GM11168 (cell line): ENCODE measurements around the gene MCM3AP.
"Not testable (repeated sequence)": the region's sequence is repeated elsewhere in the genome, so short reads cannot be mapped to it uniquely, and the experiment has no call there.

ENCODE experiments used
- in situ Hi-C: fragments of 300-500 bp; cut with MboI; formaldehyde crosslinking; loops from one replicate; pipeline ENCODE4 v1.12.0; 2022; ENCODE audit warnings: low sequenced_read_pairs; ENCODE audit not compliant: unreplicated experiment

Gene MCM3AP

GRCh38 chr21:46246345-46246744 lies 39.1 kb downstream of the MCM3AP start:
- in situ Hi-C loops, result no loop called here

DNA sequence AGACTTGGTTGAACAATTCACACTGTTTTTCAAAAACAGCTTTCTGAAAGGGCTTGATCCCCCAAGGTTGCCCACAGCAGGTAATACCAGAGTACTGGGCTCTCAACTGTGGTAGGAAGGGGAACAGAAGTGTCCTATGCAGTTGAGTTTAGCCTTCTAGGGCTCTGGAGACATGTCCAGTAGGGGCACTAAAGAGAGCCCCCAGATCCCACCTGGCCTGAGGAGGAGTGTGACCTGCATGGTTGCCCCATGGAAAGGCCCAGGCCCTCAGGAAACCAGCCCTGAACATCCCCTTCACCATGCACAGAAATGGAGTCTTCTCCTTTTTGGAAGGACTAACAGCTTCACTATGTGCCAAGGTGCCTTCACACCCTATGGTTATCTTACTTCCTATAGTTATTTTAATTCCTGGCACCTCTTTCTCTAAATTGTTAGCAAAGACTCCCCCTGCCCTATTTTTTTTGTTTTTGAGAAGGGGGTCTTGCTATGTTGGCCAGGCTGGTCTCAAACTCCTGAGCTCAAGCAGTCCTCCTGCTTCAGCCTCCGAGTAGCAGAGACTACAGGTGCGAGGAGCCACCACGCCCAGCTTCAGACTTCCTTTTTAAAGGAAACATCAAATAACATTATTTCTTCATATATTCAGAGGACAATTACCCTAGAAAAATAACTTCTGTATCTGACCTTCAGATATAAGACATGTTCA lies 40.0 kb downstream of the MCM3AP start:
- in situ Hi-C loops, result no loop called here

GRCh38 chr21:46244602-46245001 lies 40.8 kb downstream of the MCM3AP start:
- in situ Hi-C loops, result no loop called here

DNA sequence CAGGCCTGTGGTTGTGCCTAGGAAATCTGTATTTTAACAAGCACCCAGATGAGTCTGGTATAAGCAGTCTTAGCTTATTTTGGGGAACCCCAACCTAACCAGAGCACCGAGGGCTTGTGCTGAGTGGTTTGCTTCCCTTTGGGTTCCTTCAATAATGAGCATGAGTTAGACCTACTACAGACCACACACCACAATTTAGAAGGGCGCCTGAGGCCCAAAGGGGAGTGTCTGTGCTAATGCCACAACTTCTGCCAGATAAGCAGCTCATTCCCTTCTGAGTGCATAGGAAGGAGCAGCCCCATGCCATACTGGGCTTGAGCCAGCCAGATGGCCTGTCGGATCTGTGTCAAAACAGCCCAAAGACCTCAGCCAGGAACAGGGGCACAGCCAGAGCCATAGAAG lies 41.5 kb downstream of the MCM3AP start:
- in situ Hi-C loops, result no loop called here

DNA sequence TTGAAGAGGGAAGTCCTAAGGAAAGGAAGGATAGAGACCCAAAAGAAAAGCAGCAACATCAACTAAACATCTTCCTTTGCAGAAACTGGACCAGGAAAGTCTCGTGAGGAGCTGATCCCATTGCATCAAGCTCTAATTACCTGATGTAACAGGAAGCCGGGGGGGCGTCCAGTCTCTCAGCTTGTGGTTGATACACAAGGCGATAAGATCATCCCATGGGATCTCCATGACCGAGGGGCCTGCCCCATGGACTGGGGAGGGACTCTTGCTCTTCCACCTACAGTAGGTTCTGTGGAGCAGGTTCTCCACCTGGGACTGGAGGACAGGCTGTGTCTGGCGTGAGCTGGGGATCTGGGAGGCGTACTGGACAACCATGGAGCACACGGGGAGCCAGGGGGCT lies 42.1 kb downstream of the MCM3AP start:
- in situ Hi-C loops, result no loop called here

DNA sequence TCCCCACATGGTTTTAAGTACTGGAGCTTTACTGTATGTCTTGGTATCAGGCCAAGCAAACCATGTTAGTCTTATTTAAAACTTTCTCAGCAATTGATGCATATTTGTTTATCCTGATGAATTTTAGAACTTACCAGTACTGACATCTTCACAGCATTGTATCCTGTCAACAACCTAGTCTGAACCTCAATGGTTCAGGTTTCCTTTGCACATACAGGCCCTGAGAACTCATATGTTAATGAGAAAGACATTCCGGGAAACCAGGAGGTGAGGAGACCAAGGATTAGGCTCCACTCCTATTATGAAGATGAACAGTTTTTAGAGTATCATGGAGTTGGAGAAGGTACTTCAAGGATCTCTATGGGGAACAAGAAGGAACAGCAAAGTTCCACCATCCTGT lies 43.8 kb downstream of the MCM3AP start:
- in situ Hi-C loops, result not testable (repeated sequence)

GRCh38 chr21:46239817-46240325 lies 45.5 kb downstream of the MCM3AP start:
- in situ Hi-C loops, result no loop called here

- in situ Hi-C loops, result no loop called here
Observed at GRCh38 chr21:46237474-46237873, 47.9 kb downstream of the MCM3AP start.

GRCh38 chr21:46234436-46234950 lies 50.9 kb downstream of the MCM3AP start:
- in situ Hi-C loops, result no loop called here

- in situ Hi-C loops, result no loop called here
Observed at GRCh38 chr21:46229923-46230260, 55.5 kb downstream of the MCM3AP start.

DNA sequence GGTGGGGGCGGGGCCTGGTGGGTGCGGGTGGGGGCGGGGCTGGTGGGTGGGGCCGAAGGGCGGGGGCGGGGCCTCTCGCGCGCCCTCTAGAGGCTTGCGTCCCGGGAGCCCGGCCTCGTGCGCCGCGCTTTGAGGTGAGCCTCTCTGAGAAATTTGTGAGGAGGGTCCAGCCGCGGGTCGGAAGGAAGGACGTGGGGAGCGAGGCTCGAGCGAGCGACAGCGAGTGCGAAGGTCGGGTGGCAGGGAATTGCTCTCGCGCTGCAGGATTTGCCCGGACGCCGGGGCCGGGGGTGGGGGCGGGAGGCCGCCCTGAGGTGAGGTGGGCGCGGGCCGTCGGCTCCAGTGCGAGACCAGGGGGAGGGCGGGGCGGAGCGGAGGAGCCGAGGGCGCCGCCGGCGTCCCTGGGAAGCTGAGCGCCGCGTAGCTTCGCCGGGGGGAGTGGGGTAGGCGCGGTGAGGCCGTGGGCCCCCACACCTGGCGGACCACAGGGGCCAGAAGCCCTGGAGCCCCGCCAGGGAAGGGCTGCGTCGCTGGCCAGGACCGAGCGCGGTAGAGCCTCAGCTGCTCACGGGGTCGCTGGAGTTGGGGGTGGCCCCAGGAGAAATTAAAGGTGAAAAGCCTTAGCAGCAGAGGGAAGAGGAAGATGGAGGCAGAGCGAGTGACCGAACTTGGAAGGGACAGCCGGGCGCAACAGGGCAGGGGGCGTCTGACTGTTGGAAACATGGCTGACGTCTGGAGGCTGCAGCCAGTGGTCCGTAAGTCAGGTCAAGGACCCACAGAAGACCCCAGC lies 56.1 kb downstream of the MCM3AP start:
- in situ Hi-C loops, result no loop called here

DNA sequence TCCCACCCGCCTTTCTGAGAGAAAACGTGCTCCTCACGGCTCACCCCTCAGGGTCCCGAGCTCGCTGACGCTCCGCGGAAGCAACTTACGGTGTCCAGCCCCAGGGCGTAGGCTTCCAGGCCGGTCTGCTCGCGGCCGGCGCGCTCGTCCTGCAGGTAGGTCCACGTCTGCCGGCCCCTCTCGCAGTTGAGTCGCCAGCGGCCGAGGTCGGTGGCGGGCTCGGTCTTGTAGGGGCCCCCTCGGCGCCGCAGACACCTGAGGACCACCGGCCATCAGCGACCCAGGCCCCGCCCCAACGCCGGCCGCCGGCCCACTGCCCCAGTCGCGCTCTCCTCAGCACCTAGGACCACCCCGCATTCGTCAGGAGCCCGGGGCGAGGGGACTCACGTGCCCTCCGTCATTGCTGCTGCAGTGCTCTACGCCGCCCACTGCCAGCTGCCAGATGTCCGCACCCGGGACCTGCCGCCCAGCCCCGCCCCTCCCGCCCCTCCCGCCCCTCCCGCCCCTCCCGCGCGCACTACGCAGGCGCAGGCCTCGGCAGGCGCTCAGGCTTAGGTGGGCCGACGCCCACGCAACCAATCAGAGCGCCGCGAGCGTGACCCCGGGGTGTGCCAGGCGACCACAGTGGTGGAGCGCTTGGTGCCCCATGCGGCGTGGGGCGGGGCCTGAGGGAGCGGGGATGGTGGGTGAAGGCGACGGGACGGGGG lies 56.9 kb downstream of the MCM3AP start, which contains the start of gene LSS:
LSS (minus strand) TSS at position 430 of the 707 bp plus-strand sequence; CDS start at position 401, 29 bp downstream.
- in situ Hi-C loops, result no loop called here

DNA sequence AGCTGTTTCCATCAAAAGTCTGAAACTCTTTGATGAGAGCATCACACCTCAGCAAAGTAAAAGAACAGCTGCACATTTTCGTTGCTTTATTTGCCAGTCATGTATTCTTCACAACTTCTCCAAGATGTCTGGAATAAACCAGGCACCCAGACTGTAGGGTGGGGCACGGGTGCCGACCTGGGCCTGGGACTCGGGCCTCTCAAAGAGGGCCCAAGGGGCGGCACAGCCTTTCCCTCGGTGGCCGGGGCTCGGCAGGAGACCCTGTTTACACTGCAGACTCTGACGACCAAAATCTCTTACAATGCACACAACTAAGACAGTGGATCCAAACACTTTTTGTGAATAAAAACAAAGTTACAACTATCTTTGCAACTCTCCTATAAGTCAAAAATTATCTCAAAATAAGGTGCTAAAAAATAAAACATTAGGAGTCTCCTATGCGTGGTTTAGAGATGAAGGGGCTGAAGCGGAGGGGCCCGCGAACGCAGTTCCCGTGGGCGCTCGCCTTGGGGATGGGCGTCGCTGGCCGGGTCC lies 57.5 kb downstream of the MCM3AP start:
- in situ Hi-C loops, result no loop called here

GRCh38 chr21:46226920-46227599 lies 58.4 kb downstream of the MCM3AP start:
- in situ Hi-C loops, result no loop called here

DNA sequence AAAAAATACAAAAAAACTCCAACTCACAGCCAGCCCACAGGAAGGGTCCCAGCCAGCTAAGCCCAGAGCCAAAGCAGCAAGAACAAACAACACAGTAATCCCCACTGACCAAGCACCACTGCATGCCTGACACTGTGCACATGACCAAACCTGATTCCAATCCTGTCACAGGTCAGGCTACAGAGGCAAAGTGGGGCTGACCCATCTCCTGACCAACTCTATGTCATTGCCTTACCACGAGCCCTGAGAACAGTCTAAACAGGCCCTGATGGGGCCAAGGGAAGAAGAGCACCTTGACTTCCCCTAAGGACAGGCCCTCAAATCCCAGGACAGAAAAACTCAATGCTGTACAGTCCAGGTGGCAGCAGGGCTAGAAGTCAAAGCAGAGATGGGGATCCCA lies 59.3 kb downstream of the MCM3AP start:
- in situ Hi-C loops, result no loop called here

DNA sequence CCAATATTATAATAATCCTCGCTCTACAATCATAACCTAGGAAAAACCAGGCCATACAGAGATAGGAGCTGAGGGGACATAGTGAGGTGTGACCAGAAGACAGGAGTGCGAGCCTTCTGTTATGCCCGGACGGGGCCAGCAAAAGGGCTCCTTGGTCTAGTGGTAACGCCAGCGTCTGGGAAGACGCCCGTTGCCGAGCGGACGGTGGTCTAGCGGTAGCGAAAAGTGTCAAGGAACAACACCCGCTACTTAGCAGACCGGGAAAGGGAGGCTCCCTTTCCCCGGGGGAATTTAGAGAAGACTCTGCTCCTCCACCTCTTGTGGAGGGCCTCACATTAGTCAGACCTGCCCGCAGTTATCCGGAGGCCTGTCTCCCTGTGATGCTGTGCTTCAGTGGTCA lies 61.8 kb downstream of the MCM3AP start:
- in situ Hi-C loops, result not testable (repeated sequence)

DNA sequence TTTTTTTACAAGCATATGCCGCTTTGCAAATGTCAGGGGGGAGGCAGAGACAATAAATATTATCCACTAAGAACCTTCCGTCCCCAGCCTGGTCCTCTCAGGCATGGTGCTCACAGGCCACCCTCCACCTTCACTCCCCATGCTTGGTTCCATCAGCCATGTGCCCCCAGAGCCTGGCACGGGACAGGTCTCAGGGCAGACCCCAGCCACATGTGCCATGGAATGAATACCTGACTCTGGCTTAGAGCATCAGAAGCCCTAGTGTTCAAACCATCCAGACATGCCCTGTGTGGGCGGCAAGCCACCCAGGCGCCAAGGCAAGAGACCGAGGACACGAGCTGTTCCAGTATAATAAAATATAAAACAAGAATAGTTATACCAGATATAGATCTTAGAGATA lies 62.2 kb downstream of the MCM3AP start:
- in situ Hi-C loops, result no loop called here

GRCh38 chr21:46222436-46223116 lies 62.8 kb downstream of the MCM3AP start:
- in situ Hi-C loops, result no loop called here

DNA sequence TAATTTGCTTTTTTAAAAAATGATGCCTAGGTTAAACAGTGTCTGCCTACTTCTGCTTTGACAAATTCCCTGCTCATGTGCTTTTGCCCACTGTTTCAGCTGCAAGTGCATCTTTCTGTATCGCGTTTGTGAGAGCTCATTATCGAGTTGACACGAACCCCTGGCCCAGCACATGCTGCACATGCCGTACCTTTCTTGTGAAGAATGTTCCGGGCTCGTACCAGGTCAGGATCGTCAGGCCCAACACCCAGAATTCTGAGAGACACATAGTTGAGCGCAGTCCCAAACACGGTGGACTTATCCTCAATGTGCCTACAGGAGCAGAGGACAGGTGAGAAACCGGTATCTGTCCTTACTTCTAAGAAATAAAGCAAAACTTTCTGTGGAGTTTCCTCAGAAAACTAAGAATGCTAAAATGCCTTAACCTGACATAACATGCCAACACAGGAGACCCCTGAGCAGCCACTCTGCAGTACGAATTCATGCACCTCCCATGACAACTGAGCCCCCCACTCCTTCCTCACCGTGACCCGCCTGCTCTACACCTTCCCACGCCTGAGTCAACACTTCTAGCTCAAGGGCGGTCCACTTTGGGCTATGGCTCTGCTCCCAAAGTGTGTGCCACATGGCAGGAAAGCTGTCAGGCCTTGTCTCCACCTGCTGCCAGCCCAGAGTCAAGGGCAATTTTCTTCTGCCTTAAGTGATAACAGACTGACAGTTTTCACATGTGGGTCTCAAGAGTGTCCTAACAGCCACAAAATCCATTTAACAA lies 63.6 kb downstream of the MCM3AP start:
- in situ Hi-C loops, result no loop called here
